Hepatocyte (in vitro differentiated cells): Measurements from ENCODE around the gene JARID2. TPM values are rescaled to one million over a fixed set of nuclear protein-coding genes. Genes with fewer than 3 reads are reported as not detected.

Source experiments
- DNase-seq: peaks from one replicate; pipeline ENCODE4 v3.0.0-alpha.2; 2016; ENCODE audit warnings: low spot score
- H2AFZ ChIP-seq: fragments of 200-600 bp; sonication (generic); 2 replicates; pipeline ENCODE4 v1.6.0; 2016; ENCODE audit warnings: antibody characterized with exemption, mild to moderate bottlenecking
- H3K27ac ChIP-seq: fragments of 200-600 bp; sonication (generic); 2 replicates; pipeline ENCODE4 v1.5.1; 2016; ENCODE audit warnings: mild to moderate bottlenecking
- H3K27me3 ChIP-seq: fragments of 200-600 bp; sonication (generic); 2 replicates; pipeline ENCODE4 v1.6.1; 2016
- H3K36me3 ChIP-seq: fragments of 200-600 bp; sonication (generic); replicated peaks from 2 replicates; pipeline ENCODE4 v1.5.1; 2016; ENCODE audit warnings: low read depth; ENCODE audit not compliant: insufficient read depth
- H3K4me1 ChIP-seq: fragments of 200-600 bp; sonication (generic); 2 replicates; pipeline ENCODE4 v1.5.1; 2016; ENCODE audit warnings: mild to moderate bottlenecking, moderate library complexity; ENCODE audit not compliant: insufficient read depth
- H3K4me2 ChIP-seq: fragments of 200-600 bp; sonication (generic); 2 replicates; pipeline ENCODE4 v1.6.0; 2016
- H3K4me3 ChIP-seq: fragments of 200-600 bp; sonication (generic); 2 replicates; pipeline ENCODE4 v1.5.1; 2016; ENCODE audit warnings: mild to moderate bottlenecking
- H3K79me2 ChIP-seq: fragments of 200-600 bp; sonication (generic); 2 replicates; pipeline ENCODE4 v1.6.0; 2017; ENCODE audit warnings: mild to moderate bottlenecking
- H3K9me2 ChIP-seq: fragments of 200-600 bp; sonication (generic); replicated peaks from 2 replicates; pipeline ENCODE4 v1.6.0; 2017; ENCODE audit warnings: mild to moderate bottlenecking; ENCODE audit not compliant: insufficient read depth
- H3K9me3 ChIP-seq: fragments of 200-600 bp; sonication (generic); 2 replicates; pipeline ENCODE4 v1.5.1; 2016; ENCODE audit warnings: low read depth, mild to moderate bottlenecking
- H4K20me1 ChIP-seq: fragments of 200-600 bp; sonication (generic); 2 replicates; pipeline ENCODE4 v1.6.0; 2016; ENCODE audit warnings: mild to moderate bottlenecking; ENCODE audit not compliant: insufficient read depth, poor library complexity, severe bottlenecking
- EZH2 ChIP-seq: fragments of 200-600 bp; sonication (generic); IDR thresholded peaks from 2 replicates; pipeline ENCODE4 v1.6.1; 2016; ENCODE audit warnings: antibody characterized with exemption, mild to moderate bottlenecking, borderline replicate concordance
- EZH2phosphoT487 ChIP-seq: fragments of 200-600 bp; sonication (generic); IDR thresholded peaks from one replicate; pipeline ENCODE4 v1.6.1; 2018; ENCODE audit warnings: antibody characterized with exemption, mild to moderate bottlenecking, low read depth, moderate library complexity; ENCODE audit not compliant: unreplicated experiment, severe bottlenecking
- WGBS: methylation state at CpG from one replicate; pipeline ENCODE4 v1.1.6; 2016; ENCODE audit warnings: low lambda C conversion rate; ENCODE audit errors: missing lambda C conversion rate; 5-methylcytosine and 5-hydroxymethylcytosine counted together
- polyA plus RNA-seq: library from polyadenylated mRNA; unstranded; fragments of >200 nt; fragmentation: Nextera tagmentation; extraction: Ambion mirVana; gene quantifications from 2 replicates; pipeline ENCODE4 v1.2.1, GENCODE V29; 2016
- total RNA-seq: library from RNA; depleted of rRNA; stranded (reverse); fragments of >200 nt; gene quantifications from 2 replicates; pipeline ENCODE4 v1.2.3, GENCODE V29; 2014
- TF ChIP-seq, protein P1 (sequence below): fragments of 200-600 bp; sonication (generic); IDR thresholded peaks from 2 replicates; pipeline ENCODE4 v1.5.1; 2016; ENCODE audit warnings: antibody characterized with exemption, mild to moderate bottlenecking; ENCODE audit not compliant: poor library complexity

Gene JARID2
- total and polyA plus RNA-seq, 2 experiments from 2014 or later: 4.6 to 11.6 TPM

DNA sequence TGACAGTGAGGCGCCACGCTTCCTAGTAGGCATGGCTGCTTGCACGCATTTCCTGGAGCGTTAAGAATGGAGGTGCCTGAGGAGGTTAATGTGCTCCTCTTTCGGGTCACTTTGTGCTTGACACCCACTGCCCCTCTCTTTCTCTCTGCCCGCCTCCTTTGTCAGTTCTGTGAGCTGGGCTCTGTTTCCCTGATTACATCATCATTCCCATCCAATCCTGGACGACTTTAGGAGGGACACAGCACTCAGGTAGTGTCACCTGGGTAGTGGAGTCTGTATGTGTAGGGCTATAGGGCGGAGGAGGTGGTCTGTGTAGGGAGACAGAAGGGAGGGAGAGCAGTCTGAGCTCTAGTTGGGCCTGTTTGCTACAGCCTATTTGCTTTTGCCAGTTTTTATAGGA lies 136.8 kb downstream of the JARID2 start:
- no peaks in the 10 kb centered on the region for H3K27me3 ChIP-seq
- no peaks in the 10 kb centered on the region for H3K9me2 ChIP-seq
- 89% methylated on average over 8 of the region's 8 CpGs for WGBS
- TF ChIP-seq EZH2phosphoT487: no peak
- TF ChIP-seq, protein P1, sequence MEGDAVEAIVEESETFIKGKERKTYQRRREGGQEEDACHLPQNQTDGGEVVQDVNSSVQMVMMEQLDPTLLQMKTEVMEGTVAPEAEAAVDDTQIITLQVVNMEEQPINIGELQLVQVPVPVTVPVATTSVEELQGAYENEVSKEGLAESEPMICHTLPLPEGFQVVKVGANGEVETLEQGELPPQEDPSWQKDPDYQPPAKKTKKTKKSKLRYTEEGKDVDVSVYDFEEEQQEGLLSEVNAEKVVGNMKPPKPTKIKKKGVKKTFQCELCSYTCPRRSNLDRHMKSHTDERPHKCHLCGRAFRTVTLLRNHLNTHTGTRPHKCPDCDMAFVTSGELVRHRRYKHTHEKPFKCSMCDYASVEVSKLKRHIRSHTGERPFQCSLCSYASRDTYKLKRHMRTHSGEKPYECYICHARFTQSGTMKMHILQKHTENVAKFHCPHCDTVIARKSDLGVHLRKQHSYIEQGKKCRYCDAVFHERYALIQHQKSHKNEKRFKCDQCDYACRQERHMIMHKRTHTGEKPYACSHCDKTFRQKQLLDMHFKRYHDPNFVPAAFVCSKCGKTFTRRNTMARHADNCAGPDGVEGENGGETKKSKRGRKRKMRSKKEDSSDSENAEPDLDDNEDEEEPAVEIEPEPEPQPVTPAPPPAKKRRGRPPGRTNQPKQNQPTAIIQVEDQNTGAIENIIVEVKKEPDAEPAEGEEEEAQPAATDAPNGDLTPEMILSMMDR: no peak
- TF ChIP-seq EZH2: no peak
- no peaks in the 10 kb centered on the region for H3K36me3 ChIP-seq
- H3K4me3 ChIP-seq: no peak overlapping the region
- H3K4me1 ChIP-seq: peaks cover 28% of the 10 kb centered on the region
- peaks cover 29% of the 10 kb centered on the region for H4K20me1 ChIP-seq
- no peak overlapping the region for H3K4me2 ChIP-seq
- H2AFZ ChIP-seq: no peak overlapping the region
- peaks cover 90% of the 10 kb centered on the region for H3K79me2 ChIP-seq
- no peak overlapping the region for H3K27ac ChIP-seq
- DNase-seq: no peak
- H3K9me3 ChIP-seq: no peaks in the 10 kb centered on the region

DNA sequence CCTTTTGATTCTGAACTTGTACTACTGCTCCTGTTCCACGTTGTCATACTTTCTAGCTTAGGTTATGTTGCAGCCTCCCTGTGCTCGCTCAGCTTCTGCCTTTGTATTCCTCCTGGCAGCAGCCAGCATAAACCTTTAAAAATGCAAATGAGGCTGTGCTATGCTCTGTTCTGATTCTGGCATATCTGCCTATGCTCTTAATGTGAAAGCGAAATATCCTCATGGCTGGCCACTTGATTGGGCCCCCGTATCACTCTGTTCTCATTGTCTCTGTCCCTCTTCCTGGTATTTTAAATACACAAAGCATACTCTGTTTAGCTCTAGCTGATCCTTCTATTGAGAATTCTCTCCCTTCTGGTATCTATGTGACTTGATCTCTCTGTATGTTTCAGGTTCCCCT lies 139.0 kb downstream of the JARID2 start:
- H4K20me1 ChIP-seq: peaks cover 28% of the 10 kb centered on the region
- no peaks in the 10 kb centered on the region for H3K36me3 ChIP-seq
- H3K9me2 ChIP-seq: no peaks in the 10 kb centered on the region
- WGBS: 64% methylated on average over 4 of the region's 4 CpGs
- no peaks in the 10 kb centered on the region for H3K27me3 ChIP-seq
- no peaks in the 10 kb centered on the region for H3K9me3 ChIP-seq
- H3K79me2 ChIP-seq: peaks cover 89% of the 10 kb centered on the region
- DNase-seq: no peak
- peaks cover 36% of the 10 kb centered on the region for H3K4me1 ChIP-seq
- no peak overlapping the region for H3K4me3 ChIP-seq
- H3K4me2 ChIP-seq: no peak overlapping the region
- no peak overlapping the region for H2AFZ ChIP-seq
- TF ChIP-seq EZH2 (no peak), EZH2phosphoT487 (no peak)
- TF ChIP-seq, protein P1: no peak
- H3K27ac ChIP-seq: no peak overlapping the region

DNA sequence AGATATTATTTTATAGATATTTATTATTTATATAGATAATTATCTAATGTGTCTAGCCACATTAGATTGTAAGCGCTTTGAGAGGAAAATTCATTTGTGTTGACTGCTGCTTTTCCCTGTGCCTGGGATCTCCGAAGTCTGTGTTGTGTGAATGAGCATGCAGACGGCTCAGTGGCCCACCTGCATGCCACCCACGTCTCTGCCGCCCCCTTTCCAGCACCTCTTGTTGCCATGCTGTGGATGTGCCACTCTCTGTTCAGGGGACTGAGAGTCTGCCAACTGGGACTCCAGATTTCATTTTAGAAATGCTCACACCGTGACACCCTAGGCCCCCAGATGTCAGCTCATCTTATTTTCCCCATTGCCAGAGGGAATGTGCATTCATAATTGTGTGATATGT lies 139.7 kb downstream of the JARID2 start:
- H3K4me2 ChIP-seq: no peak overlapping the region
- peaks cover 87% of the 10 kb centered on the region for H3K79me2 ChIP-seq
- H3K27me3 ChIP-seq: no peaks in the 10 kb centered on the region
- no peak overlapping the region for H3K4me3 ChIP-seq
- DNase-seq: no peak
- 90% methylated on average over 6 of the region's 6 CpGs for WGBS
- TF ChIP-seq EZH2 (no peak), EZH2phosphoT487 (no peak)
- TF ChIP-seq, protein P1: no peak
- H3K4me1 ChIP-seq: peaks cover 42% of the 10 kb centered on the region
- H2AFZ ChIP-seq: no peak overlapping the region
- no peaks in the 10 kb centered on the region for H3K36me3 ChIP-seq
- H3K27ac ChIP-seq: no peak overlapping the region
- no peaks in the 10 kb centered on the region for H3K9me3 ChIP-seq
- H3K9me2 ChIP-seq: no peaks in the 10 kb centered on the region
- H4K20me1 ChIP-seq: peaks cover 26% of the 10 kb centered on the region
